ENCODE results near the gene IGFBP3.
"Not testable (repeated sequence)": the region's sequence is repeated elsewhere in the genome, so short reads cannot be mapped to it uniquely, and the experiment has no call there.

IGFBP3 gene

GRCh38 chr7:45962861-45963260, 41.8 kb upstream of the IGFBP3 start:
- no peak for TF ChIP-seq EZH2phosphoT487 (IDR thresholded peaks at IDR 0.05; ENCODE audit: low read length)
- TF ChIP-seq CTCF (IDR thresholded peaks at IDR 0.05; ENCODE audit: low read length): no peak
- TF ChIP-seq EZH2 (optimal IDR thresholded peaks at IDR 0.05; ENCODE audit: low read depth, low read length): no peak
- Histone ChIP-seq H3K9me2 (replicated peaks; ENCODE audit: insufficient read depth, low read length) (no peaks in the 10 kb centered on the region), H3K27ac (ENCODE audit: low read length) (no peak overlapping the region), H2AFZ (ENCODE audit: low read length) (no peak overlapping the region), H3F3A (ENCODE audit: insufficient read depth, low read length) (no peaks in the 10 kb centered on the region), H3K4me1 (ENCODE audit: low read length) (no peaks in the 10 kb centered on the region), H3K79me2 (ENCODE audit: low read length) (no peaks in the 10 kb centered on the region), H3K36me3 (replicated peaks; ENCODE audit: insufficient read depth, low read length) (no peaks in the 10 kb centered on the region), H3K9ac (ENCODE audit: low read length) (no peak overlapping the region), H3K27me3 (replicated peaks; ENCODE audit: insufficient read depth, low read length) (no peaks in the 10 kb centered on the region), H3K4me2 (ENCODE audit: low read depth, low read length) (no peak overlapping the region), H4K20me1 (ENCODE audit: insufficient read depth, low read length) (no peaks in the 10 kb centered on the region), H3K9me3 (replicated peaks; ENCODE audit: insufficient read depth, low read length) (no peaks in the 10 kb centered on the region), H3K4me3 (ENCODE audit: low read length) (no peak overlapping the region)
- DNase-seq: no peak

GRCh38 chr7:45957721-45958120, 36.6 kb upstream of the IGFBP3 start:
- Histone ChIP-seq H3K4me1 (ENCODE audit: low read length) (no peaks in the 10 kb centered on the region), H3K9me3 (replicated peaks; ENCODE audit: insufficient read depth, low read length) (no peaks in the 10 kb centered on the region), H3K9me2 (replicated peaks; ENCODE audit: insufficient read depth, low read length) (no peaks in the 10 kb centered on the region), H3K27ac (ENCODE audit: low read length) (no peak overlapping the region), H3K79me2 (ENCODE audit: low read length) (no peaks in the 10 kb centered on the region), H3K36me3 (replicated peaks; ENCODE audit: insufficient read depth, low read length) (no peaks in the 10 kb centered on the region), H3K4me3 (ENCODE audit: low read length) (no peak overlapping the region), H3K27me3 (replicated peaks; ENCODE audit: insufficient read depth, low read length) (no peaks in the 10 kb centered on the region), H3F3A (ENCODE audit: insufficient read depth, low read length) (no peaks in the 10 kb centered on the region), H4K20me1 (ENCODE audit: insufficient read depth, low read length) (no peaks in the 10 kb centered on the region), H2AFZ (ENCODE audit: low read length) (no peak overlapping the region), H3K9ac (ENCODE audit: low read length) (no peak overlapping the region), H3K4me2 (ENCODE audit: low read depth, low read length) (no peak overlapping the region)
- TF ChIP-seq EZH2phosphoT487 (IDR thresholded peaks at IDR 0.05; ENCODE audit: low read length) (no peak), EZH2 (optimal IDR thresholded peaks at IDR 0.05; ENCODE audit: low read depth, low read length) (no peak)
- DNase-seq: no peak

GRCh38 chr7:45955286-45955685, 34.2 kb upstream of the IGFBP3 start:
- H3K79me2 ChIP-seq (ENCODE audit: low read length): no peaks in the 10 kb centered on the region
- no peaks in the 10 kb centered on the region for H3K4me1 ChIP-seq (ENCODE audit: low read length)
- H3K36me3 ChIP-seq (replicated peaks; ENCODE audit: insufficient read depth, low read length): no peaks in the 10 kb centered on the region
- H3K4me3 ChIP-seq (ENCODE audit: low read length): no peak overlapping the region
- DNase-seq: no peak
- TF ChIP-seq CTCF (IDR thresholded peaks at IDR 0.05; ENCODE audit: low read length): no peak
- TF ChIP-seq EZH2 (optimal IDR thresholded peaks at IDR 0.05; ENCODE audit: low read depth, low read length): no peak
- no peak for TF ChIP-seq EZH2phosphoT487 (IDR thresholded peaks at IDR 0.05; ENCODE audit: low read length)
- no peaks in the 10 kb centered on the region for H3F3A ChIP-seq (ENCODE audit: insufficient read depth, low read length)
- H4K20me1 ChIP-seq (ENCODE audit: insufficient read depth, low read length): no peaks in the 10 kb centered on the region
- H3K27ac ChIP-seq (ENCODE audit: low read length): no peak overlapping the region
- H2AFZ ChIP-seq (ENCODE audit: low read length): no peak overlapping the region
- H3K27me3 ChIP-seq (replicated peaks; ENCODE audit: insufficient read depth, low read length): no peaks in the 10 kb centered on the region
- H3K9me2 ChIP-seq (replicated peaks; ENCODE audit: insufficient read depth, low read length): no peaks in the 10 kb centered on the region
- H3K4me2 ChIP-seq (ENCODE audit: low read depth, low read length): no peak overlapping the region
- no peak overlapping the region for H3K9ac ChIP-seq (ENCODE audit: low read length)
- no peaks in the 10 kb centered on the region for H3K9me3 ChIP-seq (replicated peaks; ENCODE audit: insufficient read depth, low read length)

GRCh38 chr7:45953055-45953454, 32.0 kb upstream of the IGFBP3 start:
- H4K20me1 ChIP-seq (ENCODE audit: insufficient read depth, low read length); H3K27ac ChIP-seq (ENCODE audit: low read length); H3F3A ChIP-seq (ENCODE audit: insufficient read depth, low read length); H3K9ac ChIP-seq (ENCODE audit: low read length); H3K4me2 ChIP-seq (ENCODE audit: low read depth, low read length); H3K4me3 ChIP-seq (ENCODE audit: low read length); H2AFZ ChIP-seq (ENCODE audit: low read length); H3K27me3 ChIP-seq (replicated peaks; ENCODE audit: insufficient read depth, low read length); H3K4me1 ChIP-seq (ENCODE audit: low read length); H3K79me2 ChIP-seq (ENCODE audit: low read length); DNase-seq; H3K9me3 ChIP-seq (replicated peaks; ENCODE audit: insufficient read depth, low read length); H3K36me3 ChIP-seq (replicated peaks; ENCODE audit: insufficient read depth, low read length); H3K9me2 ChIP-seq (replicated peaks; ENCODE audit: insufficient read depth, low read length): not testable (repeated sequence)

Measured in MM.1S (cell line).